ENCODE results near the gene AGPAT4.

DNA sequence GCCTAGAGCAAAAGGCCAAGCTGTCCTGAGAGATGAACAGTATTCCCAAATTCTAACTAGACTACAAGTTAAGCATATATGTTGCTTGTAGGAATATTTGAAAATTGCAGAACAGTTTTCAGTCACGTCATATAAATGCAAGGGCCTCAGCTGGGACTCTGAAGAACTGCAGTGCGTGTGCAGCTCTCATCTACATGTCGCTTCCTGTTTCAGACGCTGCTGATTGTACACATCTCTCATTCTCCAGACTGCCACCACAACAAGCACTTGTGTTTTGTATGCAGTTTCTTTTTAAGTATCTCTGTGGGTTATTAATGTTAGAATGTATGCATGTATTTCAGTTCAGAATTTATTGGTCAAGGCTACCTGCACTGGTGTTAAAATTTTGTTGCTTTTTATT is 162.6 kb downstream of the AGPAT4 start:
- TF ChIP-seq, protein P1, sequence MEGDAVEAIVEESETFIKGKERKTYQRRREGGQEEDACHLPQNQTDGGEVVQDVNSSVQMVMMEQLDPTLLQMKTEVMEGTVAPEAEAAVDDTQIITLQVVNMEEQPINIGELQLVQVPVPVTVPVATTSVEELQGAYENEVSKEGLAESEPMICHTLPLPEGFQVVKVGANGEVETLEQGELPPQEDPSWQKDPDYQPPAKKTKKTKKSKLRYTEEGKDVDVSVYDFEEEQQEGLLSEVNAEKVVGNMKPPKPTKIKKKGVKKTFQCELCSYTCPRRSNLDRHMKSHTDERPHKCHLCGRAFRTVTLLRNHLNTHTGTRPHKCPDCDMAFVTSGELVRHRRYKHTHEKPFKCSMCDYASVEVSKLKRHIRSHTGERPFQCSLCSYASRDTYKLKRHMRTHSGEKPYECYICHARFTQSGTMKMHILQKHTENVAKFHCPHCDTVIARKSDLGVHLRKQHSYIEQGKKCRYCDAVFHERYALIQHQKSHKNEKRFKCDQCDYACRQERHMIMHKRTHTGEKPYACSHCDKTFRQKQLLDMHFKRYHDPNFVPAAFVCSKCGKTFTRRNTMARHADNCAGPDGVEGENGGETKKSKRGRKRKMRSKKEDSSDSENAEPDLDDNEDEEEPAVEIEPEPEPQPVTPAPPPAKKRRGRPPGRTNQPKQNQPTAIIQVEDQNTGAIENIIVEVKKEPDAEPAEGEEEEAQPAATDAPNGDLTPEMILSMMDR (conservative IDR thresholded peaks at IDR 0.05; ENCODE audit: low read depth, low read length), result no peak
- no peak for TF ChIP-seq EZH2 (IDR thresholded peaks at IDR 0.05; ENCODE audit: borderline replicate concordance, low read depth, low read length, poor library complexity, severe bottlenecking)

Data from A673 (cell line).